IMR-90 (cell line): Measurements from ENCODE around the gene SDK1. TPM values are rescaled to one million over a fixed set of nuclear protein-coding genes. Genes with fewer than 3 reads are reported as not detected.

Experiments
- ATAC-seq: fragments of 200-7000 bp; cut with Tn5 transposase; 2 replicates; pipeline ENCODE4 v1.9.1; 2020; ENCODE audit warnings: low read depth, mild to moderate bottlenecking, moderate library complexity
- BruUV-seq: library from RNA; stranded (reverse); fragments of 400-500 nt; replicated peaks from 2 replicates; lab custom pipeline; 2021; lab: Mats Ljungman, UMichigan
- CTCF ChIA-PET: fragments of 300-600 bp; formaldehyde crosslinking; extraction: SDS; loops from one replicate; lab custom pipeline; 2021; ENCODE audit warnings: antibody characterized with exemption; lab: Yijun Ruan, JAX
- POLR2A ChIA-PET: fragments of 300-600 bp; sonication (Branson Sonifier 250); formaldehyde crosslinking; loops from one replicate; lab custom pipeline; 2022; ENCODE audit warnings: antibody characterized with exemption; ENCODE audit not compliant: unreplicated experiment; lab: Charles Lee
- DNase-seq: peaks from one replicate; pipeline ENCODE4 v3.0.0; 2013
- H2AFZ ChIP-seq: replicated peaks from 2 replicates; pipeline ENCODE3; 2013; ENCODE audit warnings: low read length, mild to moderate bottlenecking; ENCODE audit not compliant: poor library complexity
- H2AK5ac ChIP-seq: 2 replicates; pipeline ENCODE4 v1.6.1; 2013; ENCODE audit warnings: low read depth, low read length, inconsistent platforms
- H2AK9ac ChIP-seq: replicated peaks from 2 replicates; pipeline ENCODE3; 2013; ENCODE audit warnings: mild to moderate bottlenecking, low read depth, low read length, moderate library complexity; ENCODE audit not compliant: poor library complexity
- H2BK120ac ChIP-seq: 2 replicates; pipeline ENCODE4 v1.6.1; 2013; ENCODE audit warnings: low read depth, low read length, inconsistent platforms
- H2BK15ac ChIP-seq: 3 replicates; pipeline ENCODE4 v1.6.1; 2013; ENCODE audit warnings: low read depth, low read length, inconsistent platforms
- H2BK20ac ChIP-seq: 2 replicates; pipeline ENCODE4 v1.6.1; 2013; ENCODE audit warnings: low read depth, mild to moderate bottlenecking, inconsistent platforms, low read length, moderate library complexity
- H2BK5ac ChIP-seq: 2 replicates; pipeline ENCODE4 v1.6.1; 2013; ENCODE audit warnings: mild to moderate bottlenecking, low read depth, low read length, inconsistent platforms; ENCODE audit not compliant: poor library complexity, severe bottlenecking
- H3K14ac ChIP-seq: replicated peaks from 2 replicates; pipeline ENCODE4 v1.6.1; 2013; ENCODE audit warnings: low read depth, low read length, inconsistent platforms
- H3K18ac ChIP-seq: 2 replicates; pipeline ENCODE4 v1.6.1; 2013; ENCODE audit warnings: low read depth, low read length, control low read depth
- H3K23ac ChIP-seq: 2 replicates; pipeline ENCODE4 v1.6.1; 2013; ENCODE audit warnings: low read depth, low read length, inconsistent platforms
- H3K27ac ChIP-seq: 2 replicates; pipeline ENCODE4 v1.5.1; 2013; ENCODE audit warnings: mild to moderate bottlenecking, control low read depth, low read length; ENCODE audit not compliant: insufficient read depth
- H3K27me3 ChIP-seq: 2 replicates; pipeline ENCODE4 v1.6.1; 2013; ENCODE audit warnings: low read length; ENCODE audit not compliant: control insufficient read depth, insufficient read depth
- H3K36me3 ChIP-seq: 2 replicates; pipeline ENCODE4 v1.6.1; 2013; ENCODE audit warnings: low read length, mixed read lengths; ENCODE audit not compliant: control insufficient read depth, insufficient read depth
- H3K4ac ChIP-seq: 2 replicates; pipeline ENCODE4 v1.6.1; 2013; ENCODE audit warnings: low read depth, low read length, inconsistent platforms
- H3K4me1 ChIP-seq: 2 replicates; pipeline ENCODE4 v1.6.1; 2013; ENCODE audit warnings: low read length, mixed read lengths; ENCODE audit not compliant: control insufficient read depth, insufficient read depth
- H3K4me2 ChIP-seq: 2 replicates; pipeline ENCODE4 v1.6.1; 2013; ENCODE audit warnings: low read depth, mild to moderate bottlenecking, control low read depth, low read length, moderate library complexity
- H3K4me3 ChIP-seq: 2 replicates; pipeline ENCODE4 v1.5.1; 2013; ENCODE audit warnings: low read depth, mild to moderate bottlenecking, control low read depth, low read length, moderate library complexity; ENCODE audit not compliant: insufficient read depth
- H3K56ac ChIP-seq: 2 replicates; pipeline ENCODE4 v1.6.1; 2013; ENCODE audit warnings: low read length, inconsistent platforms; ENCODE audit not compliant: insufficient read depth; ENCODE audit errors: extremely low read depth
- H3K79me1 ChIP-seq, 2 experiments: 2 replicates each; pipeline ENCODE4 v1.6.1; 2013; ENCODE audit warnings: low read length in 2 of 2, inconsistent platforms in 1 of 2, low read depth in 1 of 2
- H3K9ac ChIP-seq: 2 replicates; pipeline ENCODE4 v1.6.1; 2013; ENCODE audit warnings: low read depth, low read length, control low read depth
- H3K9me1 ChIP-seq: 2 replicates; pipeline ENCODE4 v1.6.1; 2013; ENCODE audit warnings: low read length, inconsistent platforms; ENCODE audit not compliant: insufficient read depth
- H3K9me3 ChIP-seq: 2 replicates; pipeline ENCODE4 v1.6.1; 2013; ENCODE audit warnings: low read length; ENCODE audit not compliant: control insufficient read depth, insufficient read depth
- H4K20me1 ChIP-seq: 2 replicates; pipeline ENCODE4 v1.6.1; 2013; ENCODE audit warnings: low read length, inconsistent platforms; ENCODE audit not compliant: insufficient read depth
- H4K5ac ChIP-seq: 2 replicates; pipeline ENCODE4 v1.6.1; 2013; ENCODE audit warnings: mild to moderate bottlenecking, low read depth, low read length, control low read depth
- H4K8ac ChIP-seq, 2 experiments: 2 replicates each; pipeline ENCODE4 v1.6.1; 2013; ENCODE audit warnings: low read depth in 2 of 2, low read length in 2 of 2, control low read depth in 1 of 2, inconsistent platforms in 1 of 2
- H4K91ac ChIP-seq: 2 replicates; pipeline ENCODE4 v1.6.1; 2013; ENCODE audit warnings: low read depth, low read length, inconsistent platforms; ENCODE audit not compliant: insufficient read depth
- BHLHE40 ChIP-seq: fragments of 150-350 bp; IDR thresholded peaks from 2 replicates; pipeline ENCODE4 v1.6.1; 2016; ENCODE audit warnings: mild to moderate bottlenecking, low read depth, low read length
- CEBPB ChIP-seq: IDR thresholded peaks from 2 replicates; pipeline ENCODE4 v1.6.1; 2012; ENCODE audit warnings: low read depth, low read length, improper control_type of control experiment
- CHD1 ChIP-seq: IDR thresholded peaks from 2 replicates; pipeline ENCODE4 v1.6.1; 2012; ENCODE audit warnings: low read depth, low read length, improper control_type of control experiment
- CTCF ChIP-seq: conservative IDR thresholded peaks from 2 replicates; pipeline ENCODE4 v1.5.1; 2012; ENCODE audit warnings: mild to moderate bottlenecking, low read depth, low read length, improper control_type of control experiment
- ELK1 ChIP-seq: fragments of 150-350 bp; IDR thresholded peaks from 2 replicates; pipeline ENCODE4 v1.6.1; 2016; ENCODE audit warnings: low read depth, mild to moderate bottlenecking, low read length, moderate library complexity, borderline replicate concordance
- FOS ChIP-seq: fragments of 150-350 bp; IDR thresholded peaks from 2 replicates; pipeline ENCODE4 v1.6.1; 2016; ENCODE audit warnings: low read depth, low read length
- MAZ ChIP-seq: IDR thresholded peaks from 2 replicates; pipeline ENCODE4 v1.6.1; 2012; ENCODE audit warnings: low read depth, mild to moderate bottlenecking, low read length, improper control_type of control experiment, moderate library complexity, borderline replicate concordance
- MXI1 ChIP-seq: IDR thresholded peaks from 2 replicates; pipeline ENCODE4 v1.6.1; 2012; ENCODE audit warnings: low read depth, mild to moderate bottlenecking, low read length, moderate library complexity, borderline replicate concordance
- NFE2L2 ChIP-seq: fragments of 150-350 bp; IDR thresholded peaks from 2 replicates; pipeline ENCODE4 v1.6.1; 2016; ENCODE audit warnings: low read depth, mild to moderate bottlenecking, low read length
- POLR2A ChIP-seq: IDR thresholded peaks from 2 replicates; pipeline ENCODE4 v1.6.1; 2012; ENCODE audit warnings: mild to moderate bottlenecking, low read depth, low read length
- RCOR1 ChIP-seq: IDR thresholded peaks from 2 replicates; pipeline ENCODE4 v1.6.1; 2012; ENCODE audit warnings: mild to moderate bottlenecking, low read length, improper control_type of control experiment; ENCODE audit not compliant: insufficient replicate concordance
- RFX5 ChIP-seq: IDR thresholded peaks from 2 replicates; pipeline ENCODE4 v1.8.0; 2012; ENCODE audit warnings: low read depth, mild to moderate bottlenecking, low read length, moderate library complexity
- SMC3 ChIP-seq: fragments of 150-350 bp; IDR thresholded peaks from 2 replicates; pipeline ENCODE4 v1.6.1; 2016; ENCODE audit warnings: low read depth, mild to moderate bottlenecking, antibody characterized with exemption, low read length, moderate library complexity
- USF2 ChIP-seq: fragments of 150-350 bp; IDR thresholded peaks from 2 replicates; pipeline ENCODE4 v1.6.1; 2017; ENCODE audit warnings: mild to moderate bottlenecking, antibody characterized with exemption, low read length, low read depth
- WGBS, 2 experiments: methylation state at CpG; one replicate each; pipeline versions ENCODE4 v1.1.5 to v1.1.7; 2013; ENCODE audit warnings: missing lambda C conversion rate in 2 of 2; ENCODE audit not compliant: insufficient read length in 1 of 2; ENCODE audit errors: extremely low coverage in 2 of 2; 5-methylcytosine and 5-hydroxymethylcytosine counted together
- dilution Hi-C: fragments of 300-500 bp; cut with HindIII; formaldehyde crosslinking; loops from one replicate; pipeline ENCODE4 v1.14.3; 2018; ENCODE audit warnings: low sequenced_read_pairs; ENCODE audit not compliant: unreplicated experiment
- in situ Hi-C: fragments of 300-500 bp; cut with MboI; formaldehyde crosslinking; loops from 3 replicates; pipeline ENCODE4 v1.14.3; 2019; ENCODE audit warnings: low sequenced_read_pairs, inconsistent platforms, mixed read lengths
- intact Hi-C: fragments of 100-400 bp; cut with micrococcal nuclease; formaldehyde crosslinking; loops from 2 replicates; pipeline ENCODE4 v1.10.0; 2022
- polyA plus RNA-seq, 3 experiments: library from polyadenylated mRNA; depleted of rRNA; stranded (reverse); fragments of >200 nt; gene quantifications; 2 replicates each; pipeline ENCODE4 v1.2.3, GENCODE V29; 2012; ENCODE audit warnings: low replicate concordance in 1 of 3
- total RNA-seq: library from RNA; depleted of rRNA; stranded (reverse); fragments of >200 nt; gene quantifications from 2 replicates; pipeline ENCODE4 v1.2.3, GENCODE V29; 2012

Gene SDK1
- total and polyA plus RNA-seq, 2 of the 4 experiments (the other 2 are of a cell fraction) = 1.5 to 1.6 TPM

- Histone ChIP-seq H3K4me1 (peaks cover 3% of the 10 kb centered on the region; the same call in 1 of the 2 replicates), H3K79me1 (no peaks in the 10 kb centered on the region), H4K91ac (no peak overlapping the region), H3K4ac (no peak overlapping the region), H4K5ac (no peak overlapping the region), H4K20me1 (no peaks in the 10 kb centered on the region), H4K8ac (no peak overlapping the region), H3K56ac (no peak overlapping the region), H2BK5ac (no peak overlapping the region), H3K14ac (no peak overlapping the region), H2AK5ac (no peak overlapping the region), H3K27me3 (no peaks in the 10 kb centered on the region), H3K23ac (no peak overlapping the region), H3K27ac (no peak overlapping the region), H3K4me2 (no peak overlapping the region), H2BK120ac (no peak overlapping the region), H2BK15ac (no peak overlapping the region), H3K4me3 (no peak overlapping the region), H3K9me3 (no peaks in the 10 kb centered on the region; the same call in 1 of the 2 replicates), H2BK20ac (no peak overlapping the region), H3K18ac (no peak overlapping the region; the same call in 1 of the 2 replicates), H3K9me1 (no peaks in the 10 kb centered on the region), H2AFZ (no peak overlapping the region), H2AK9ac (no peak overlapping the region), H3K9ac (no peak overlapping the region), H3K36me3 (no peaks in the 10 kb centered on the region)
- BruUV-seq = no TSS peak
- ChIA-PET CTCF (no interaction called here), POLR2A (no interaction called here)
- in situ Hi-C loops (no loop called here), dilution Hi-C loops (no loop called here), intact Hi-C loops (loop anchor here (10.0 kb wide), 1 partner anchor 551 kb away; no protein-coding TSS in a partner anchor)
- no peak for TF ChIP-seq CEBPB
- TF ChIP-seq FOS = no peak
- TF ChIP-seq SMC3 = no peak
- TF ChIP-seq CHD1 = no peak
- TF ChIP-seq BHLHE40 = no peak
- TF ChIP-seq ELK1 = no peak
- TF ChIP-seq MXI1 = no peak
- no peak for TF ChIP-seq MAZ
- no peak for TF ChIP-seq USF2
- TF ChIP-seq CTCF = no peak
- no peak for TF ChIP-seq RFX5
- no peak for TF ChIP-seq RCOR1
- no peak for TF ChIP-seq POLR2A
- TF ChIP-seq NFE2L2 = no peak
- 77% methylated on average over 3 of the region's 10 CpGs; no CpG with 5 or more reads in 1 of the 2 experiments for WGBS, 2 experiments
- DNase-seq (no peak), ATAC-seq (no peak)
These were observed 622.4 kb downstream of the SDK1 start for GRCh38 chr7:3923307-3923918.
